ENCODE data around the gene BCDIN3D. TPM values are rescaled to one million over a fixed set of nuclear protein-coding genes. Genes with fewer than 3 reads are reported as not detected.
A peak's percentile ranks its signal among the peaks of the same experiment; 100 is the strongest.

Gene BCDIN3D
- total RNA-seq, 1 experiment from 2014 or later = 2.5 TPM

DNA sequence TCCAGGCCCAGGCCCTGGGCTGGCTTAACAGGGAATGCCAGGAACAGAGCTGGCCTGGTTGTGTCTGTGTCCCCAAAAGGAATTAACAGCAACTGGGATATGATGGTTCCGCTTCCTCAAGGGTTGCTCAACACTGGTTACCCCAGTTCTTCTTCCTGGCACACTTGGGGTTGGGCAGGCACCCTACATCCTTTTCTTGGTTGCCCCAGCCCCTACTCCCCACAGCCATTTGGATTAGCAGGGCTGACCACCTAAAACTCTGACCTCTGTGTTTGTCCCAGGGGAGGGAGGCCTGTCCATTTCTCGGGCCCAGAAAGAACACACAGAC is 45.5 kb downstream of the BCDIN3D start:
- no peak for DNase-seq (ENCODE audit: low spot score)

DNA sequence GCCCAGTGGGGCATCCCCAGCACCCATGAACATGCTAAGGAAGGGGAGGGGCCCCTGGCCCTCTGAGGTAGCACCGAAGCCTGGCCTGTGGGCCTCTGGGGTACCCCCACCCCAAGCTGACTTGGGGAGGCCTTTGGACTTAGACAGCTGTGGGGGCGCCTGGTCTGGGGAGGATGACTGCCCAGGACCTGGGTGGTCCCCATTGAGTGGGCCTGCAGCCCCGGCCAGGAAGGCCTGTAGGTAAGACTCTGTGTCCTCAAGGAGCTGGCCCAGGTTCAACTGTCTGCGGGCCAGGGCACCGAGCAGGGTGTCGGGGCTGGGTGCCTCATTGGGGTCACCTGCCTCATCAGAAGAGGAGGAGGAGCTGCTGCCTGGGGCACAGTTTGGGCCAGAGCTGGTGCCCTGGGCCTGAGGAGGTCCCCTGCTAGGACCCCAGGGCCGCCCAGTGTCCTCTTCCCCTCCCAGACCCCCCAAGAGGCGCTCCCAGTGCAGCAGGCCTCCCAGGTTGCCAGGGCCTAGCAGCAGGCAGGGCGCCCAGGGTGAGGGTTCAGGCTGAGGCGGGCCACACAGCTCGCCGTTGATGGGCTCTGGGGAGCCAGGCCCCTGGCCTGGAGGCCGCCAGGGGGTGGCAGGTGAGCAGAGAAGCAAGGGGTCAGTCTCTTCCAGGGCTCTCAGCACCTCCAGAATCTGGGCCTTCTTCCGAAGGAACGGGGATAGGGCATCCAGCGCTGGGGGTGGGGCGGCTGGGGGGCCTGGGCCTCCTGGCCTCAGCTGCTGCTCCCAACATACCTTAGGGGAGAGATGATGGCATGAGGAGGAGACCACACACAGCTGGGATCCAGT is 46.1 kb downstream of the BCDIN3D start:
- DNase-seq (ENCODE audit: low spot score) = no peak

DNA sequence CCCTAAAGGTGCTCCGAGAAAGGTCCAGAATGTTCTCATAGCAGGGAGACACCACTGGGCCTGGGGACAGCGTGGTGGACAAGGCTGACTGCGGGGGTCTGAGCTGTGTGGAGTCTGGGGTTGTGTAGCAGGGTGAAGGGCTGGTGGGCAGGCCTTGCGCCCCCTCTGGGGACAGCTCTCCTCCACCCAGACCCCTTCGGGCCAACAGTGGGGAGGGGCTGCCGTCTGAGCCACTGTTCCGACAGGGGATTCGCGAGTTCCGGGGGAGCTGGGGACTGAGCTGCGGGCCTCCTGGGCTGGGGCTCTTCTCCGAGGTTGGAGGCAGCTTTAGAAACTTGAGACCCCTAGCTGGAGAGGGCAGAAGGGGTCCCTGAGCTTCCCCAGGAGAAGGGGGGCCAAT is 46.8 kb downstream of the BCDIN3D start:
- no peak for DNase-seq (ENCODE audit: low spot score)

DNA sequence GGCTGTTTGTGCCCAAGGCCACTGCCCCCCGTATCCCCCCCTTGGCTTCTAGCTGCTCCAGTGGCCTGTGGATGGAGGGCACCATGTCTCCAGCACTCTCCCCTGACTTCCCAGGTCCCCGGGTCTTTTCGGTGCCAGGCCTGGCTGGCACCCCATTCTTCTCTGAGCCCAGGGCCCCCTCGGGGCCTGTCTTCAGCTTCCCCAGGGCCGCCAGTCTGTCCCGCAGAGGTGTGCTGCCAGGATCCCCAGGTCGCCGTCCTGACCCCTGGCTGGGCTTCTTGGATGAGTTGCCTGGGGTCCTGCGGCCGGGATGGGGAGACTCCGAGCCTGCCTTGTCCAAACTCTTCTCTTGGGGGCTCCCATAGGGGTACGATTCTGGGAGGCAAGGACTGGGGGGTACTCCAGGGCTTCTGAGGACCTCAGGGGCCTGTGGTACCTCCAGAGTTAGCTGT is 47.2 kb downstream of the BCDIN3D start:
- DNase-seq (ENCODE audit: low spot score) = no peak

DNA sequence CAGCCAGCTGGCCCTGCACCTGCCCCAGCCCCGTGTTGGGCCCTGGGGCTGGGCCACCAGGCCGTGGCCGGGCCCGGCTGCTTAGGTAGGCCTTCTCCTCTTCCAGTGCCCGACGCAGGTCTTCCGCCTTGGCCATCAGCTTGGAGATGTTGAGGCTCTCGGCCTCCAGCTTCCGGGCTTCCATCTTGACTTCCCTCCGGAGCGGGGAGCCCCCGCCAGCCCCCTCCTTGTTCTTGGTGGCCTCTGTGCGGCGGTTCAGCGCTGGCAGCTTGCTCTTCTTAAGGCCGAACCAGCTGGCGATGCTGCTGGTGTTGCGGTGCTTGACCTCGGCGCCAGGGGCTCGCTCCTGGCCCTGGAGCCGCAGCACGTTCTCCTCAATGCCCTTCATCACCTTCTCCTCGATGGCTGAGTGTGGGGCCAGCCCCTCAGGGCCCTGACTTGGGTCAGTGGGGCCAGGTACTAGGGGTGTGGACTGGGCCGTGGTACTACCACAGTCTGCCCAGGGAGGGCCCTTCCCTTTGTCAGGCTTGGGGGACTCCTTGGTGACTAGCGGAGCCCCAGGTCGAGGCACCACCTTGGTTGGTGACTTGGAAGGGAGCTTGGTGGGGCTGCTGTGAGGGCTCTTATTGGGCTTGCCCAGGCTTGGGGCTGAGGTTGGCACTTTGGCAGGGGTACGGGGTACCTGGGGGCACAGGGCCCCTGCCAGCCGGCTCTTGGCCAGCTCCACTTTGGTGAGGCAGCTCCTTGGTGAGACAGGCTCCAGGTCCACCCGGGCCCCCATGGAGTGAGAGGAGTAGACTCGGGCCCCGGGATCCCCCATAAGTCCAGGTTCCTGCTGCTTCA is 47.9 kb downstream of the BCDIN3D start:
- DNase-seq (ENCODE audit: low spot score) = no peak

DNA sequence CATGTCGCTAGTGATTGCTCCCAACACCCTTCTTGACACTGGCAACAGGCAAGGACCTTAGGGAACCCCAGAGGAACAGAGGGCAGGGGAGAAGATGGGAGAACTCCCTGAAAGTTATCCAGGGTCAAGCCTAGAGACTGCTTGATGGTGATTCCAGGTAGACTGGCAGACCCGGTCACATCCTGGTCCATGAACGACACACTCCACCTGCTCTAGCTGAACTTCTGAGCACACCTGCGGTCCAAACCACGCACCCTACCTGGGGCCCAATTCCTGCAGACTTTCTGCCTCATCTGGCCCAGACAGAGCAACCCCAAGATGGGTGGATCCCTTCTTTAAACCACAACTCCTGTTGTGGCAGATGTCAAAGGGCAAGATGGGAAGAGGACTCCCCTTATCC is 48.9 kb downstream of the BCDIN3D start:
- DNase-seq (ENCODE audit: low spot score) = no peak

DNA sequence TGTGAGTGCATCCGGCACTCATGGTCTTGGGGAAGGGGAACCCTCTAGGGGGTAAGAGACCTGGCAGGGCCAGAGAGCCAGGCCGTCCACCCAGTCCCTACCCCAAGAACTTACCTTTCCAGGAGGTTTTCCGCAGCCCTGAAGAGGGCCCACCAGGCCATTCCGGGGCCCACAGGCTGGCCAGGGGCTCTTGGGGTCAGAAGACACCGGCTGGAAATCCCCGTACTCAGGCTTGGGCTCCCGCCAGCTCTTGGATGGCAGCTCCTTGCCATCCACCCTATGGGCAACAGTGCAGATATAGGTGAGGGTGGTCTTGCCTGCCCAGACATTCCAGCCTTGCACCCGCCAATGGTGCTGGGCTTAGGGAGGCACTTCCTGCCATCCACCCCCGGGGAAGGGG is 49.3 kb downstream of the BCDIN3D start:
- DNase-seq (ENCODE audit: low spot score) = no peak

DNA sequence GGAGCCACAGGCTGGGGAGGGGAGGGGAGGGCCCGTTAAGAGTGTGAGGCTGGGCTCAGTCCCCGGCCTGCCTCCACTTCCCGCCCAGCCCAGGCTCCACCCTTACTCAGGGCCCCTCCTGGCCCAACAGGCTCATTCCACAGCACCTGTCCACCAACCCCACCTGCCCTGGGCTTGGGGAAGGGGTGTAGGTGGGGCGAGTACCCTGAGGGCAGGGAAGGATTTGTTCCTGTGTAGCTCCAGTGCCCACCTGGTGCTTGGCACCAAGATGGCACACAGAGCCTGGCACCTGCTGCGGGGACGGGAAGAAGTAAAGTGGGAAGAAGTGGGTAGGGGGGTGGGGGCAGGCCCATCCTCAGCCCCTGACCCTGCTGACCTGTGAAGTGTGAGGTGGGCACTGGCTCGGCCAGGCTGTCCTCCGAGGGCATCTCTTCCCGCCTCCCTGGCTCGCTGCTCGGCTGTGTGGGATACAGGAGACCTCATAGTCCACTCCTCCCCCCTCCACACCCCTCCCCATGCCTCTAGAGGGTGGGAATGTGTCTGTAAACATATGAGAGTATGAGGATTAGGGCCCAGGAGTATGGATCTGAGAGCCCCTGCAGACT is 49.8 kb downstream of the BCDIN3D start:
- no peak for DNase-seq (ENCODE audit: low spot score)

DNA sequence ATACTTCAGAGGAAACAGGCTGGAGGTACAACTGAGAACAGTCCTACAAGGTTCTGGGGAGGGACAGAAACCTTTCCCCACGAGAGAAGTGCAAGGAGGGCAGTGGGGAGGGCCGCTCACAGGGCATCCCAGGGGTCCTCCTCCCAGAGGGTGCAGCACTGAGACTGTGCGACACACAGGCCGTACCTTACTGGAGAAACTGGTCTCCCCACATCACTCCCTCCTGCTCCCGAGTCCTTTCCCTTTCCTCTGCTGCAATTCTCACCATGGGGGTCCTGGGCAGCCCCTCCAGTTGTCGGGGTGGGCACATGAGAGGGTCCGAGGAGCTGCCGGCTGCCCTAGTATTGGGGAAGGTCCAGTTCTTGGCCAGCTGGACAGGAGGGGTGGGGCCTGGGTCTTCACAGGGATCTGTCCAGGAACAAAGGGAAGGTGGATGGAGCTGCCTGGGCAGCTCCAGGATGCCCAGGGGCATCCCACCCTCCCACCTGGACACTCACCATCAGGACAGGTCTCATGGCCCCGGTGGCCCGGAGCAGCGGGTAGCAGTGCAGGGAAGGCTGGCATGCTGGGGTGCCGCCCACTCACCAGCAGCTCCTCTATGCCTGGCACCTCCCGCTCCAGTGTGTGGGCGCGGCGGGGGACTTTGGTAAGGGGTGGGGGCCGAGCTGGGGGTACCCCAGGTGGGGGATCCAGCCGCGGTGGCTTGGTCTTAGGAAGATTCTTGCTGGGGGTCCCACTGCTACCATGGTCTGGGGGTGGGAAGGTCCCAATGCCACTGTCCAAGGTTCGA is 50.5 kb downstream of the BCDIN3D start:
- no peak for DNase-seq (ENCODE audit: low spot score)

DNA sequence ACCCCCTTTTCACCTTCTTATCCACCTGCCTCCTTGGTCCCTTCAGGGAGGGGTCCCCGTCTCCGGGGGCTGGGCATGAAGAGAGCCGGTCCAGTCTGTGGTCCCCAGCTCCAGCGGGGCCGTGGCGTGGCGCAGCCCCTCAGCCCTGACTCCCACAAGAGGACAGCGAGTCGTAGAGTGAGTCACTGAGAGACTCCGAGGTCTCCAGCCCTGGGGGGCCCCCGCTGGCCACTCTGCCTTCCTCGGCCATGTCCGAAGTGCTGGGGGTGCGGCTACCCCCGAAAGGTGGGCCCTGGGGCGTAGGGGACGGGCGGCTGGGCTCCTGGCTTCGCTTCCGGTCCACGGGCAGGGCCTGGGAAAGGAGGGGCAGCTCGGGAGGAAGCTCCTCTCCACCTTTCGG is 51.2 kb downstream of the BCDIN3D start:
- DNase-seq (ENCODE audit: low spot score) = no peak

DNA sequence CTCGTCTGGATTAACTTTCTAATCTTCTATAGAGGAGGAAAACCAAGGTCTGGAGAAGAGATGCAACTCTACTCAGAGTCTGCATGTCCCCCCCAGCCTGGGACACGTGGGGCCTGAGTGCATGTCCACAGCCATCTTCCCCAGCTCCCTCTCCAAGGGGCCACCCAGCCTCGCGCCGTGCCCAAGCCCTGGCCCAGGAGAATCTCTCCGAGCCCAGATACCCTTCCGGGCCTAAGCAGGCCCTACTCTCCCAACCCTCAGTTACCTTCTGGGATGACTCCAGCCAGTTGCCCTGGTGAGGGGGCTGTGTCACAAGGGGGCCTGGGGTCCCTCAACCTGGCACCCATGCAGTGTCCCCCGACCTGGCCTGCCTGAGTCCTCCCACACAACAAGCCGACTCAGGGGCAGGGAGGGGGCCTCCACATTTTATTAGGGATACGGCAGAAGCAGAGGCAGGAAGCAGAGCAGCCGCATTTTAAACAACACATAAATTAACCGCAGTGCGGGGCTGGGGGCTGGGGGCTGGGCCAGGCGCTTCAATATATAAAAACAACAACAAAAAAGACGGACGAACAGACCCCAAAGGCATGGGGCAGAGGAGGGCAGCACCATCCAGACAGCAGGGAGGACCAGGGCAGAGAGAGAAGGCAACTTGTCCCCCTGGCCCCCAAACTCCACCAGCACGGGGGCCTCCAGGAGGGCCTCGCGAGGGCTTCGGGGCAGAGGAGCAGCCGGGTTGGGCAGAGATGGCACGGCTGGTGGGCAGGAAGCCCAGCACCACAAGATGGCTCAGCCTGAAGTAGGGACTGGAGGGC is 52.0 kb downstream of the BCDIN3D start:
- no peak for DNase-seq (ENCODE audit: low spot score)

DNA sequence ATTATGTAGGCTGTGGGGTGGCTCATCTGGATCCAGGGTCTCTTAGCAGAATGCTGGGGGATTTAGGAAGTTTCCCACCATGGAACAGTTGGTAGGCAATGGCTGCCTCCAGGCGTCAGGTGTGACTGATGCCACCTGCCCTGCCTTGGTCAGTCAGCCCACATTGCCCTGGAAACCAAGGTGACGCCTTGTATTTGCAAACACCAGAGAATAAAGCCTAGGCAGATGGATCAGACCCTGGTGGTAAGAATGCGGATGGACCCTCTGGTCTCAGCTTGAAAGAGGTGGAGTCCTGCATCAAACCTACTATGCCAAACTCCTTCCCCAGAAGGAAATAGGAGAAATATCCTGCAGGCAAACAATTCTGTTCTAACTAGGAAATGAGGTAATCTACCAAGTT is 52.9 kb downstream of the BCDIN3D start:
- peak; percentile 37 for DNase-seq (ENCODE audit: low spot score)

DNA sequence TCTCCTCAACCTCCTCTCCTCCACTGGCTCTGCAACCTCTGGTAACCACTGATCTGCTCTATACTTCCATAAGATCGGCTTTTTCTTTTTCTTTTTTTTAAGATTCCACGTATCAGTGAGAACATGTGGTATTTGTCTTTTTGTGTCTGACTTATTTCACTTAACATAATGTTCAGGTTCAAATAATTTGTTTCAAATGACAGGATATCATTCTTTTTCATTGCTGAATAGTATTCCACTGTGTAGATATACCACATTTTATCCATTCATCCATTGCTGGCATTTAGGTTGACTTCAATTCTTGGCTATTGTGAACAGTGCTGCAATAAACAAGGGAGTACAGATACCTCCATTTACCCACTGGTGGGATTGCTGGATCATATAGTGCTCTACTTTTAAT is 55.2 kb downstream of the BCDIN3D start:
- DNase-seq (ENCODE audit: low spot score) = no peak

Other genes with a start within 250 kb of the BCDIN3D start
- 0.03 and 0.23 TPM in 2 replicates for gene FAM186B, start 237.5 kb downstream of the BCDIN3D start, total RNA-seq (2014; rRNA removed; shearing (Covaris generic))
- gene PRPF40B, start 219.5 kb downstream of the BCDIN3D start, total RNA-seq (2014; rRNA removed; shearing (Covaris generic)) = 6.4 and 12.3 TPM in 2 replicates
- gene FMNL3, start 135.7 kb downstream of the BCDIN3D start, total RNA-seq (2014; rRNA removed; shearing (Covaris generic)) = 0.89 and 1.0 TPM in 2 replicates
- 409 and 478 TPM in 2 replicates for gene TMBIM6, start 101.5 kb downstream of the BCDIN3D start, total RNA-seq (2014; rRNA removed; shearing (Covaris generic))
- 16.4 and 19.3 TPM in 2 replicates for gene NCKAP5L, start 14.7 kb downstream of the BCDIN3D start, total RNA-seq (2014; rRNA removed; shearing (Covaris generic))
- 0.58 and 0.63 TPM in 2 replicates for gene FAIM2, start 60.8 kb upstream of the BCDIN3D start, total RNA-seq (2014; rRNA removed; shearing (Covaris generic))
- gene AQP2, start 107.6 kb upstream of the BCDIN3D start, total RNA-seq (2014; rRNA removed; shearing (Covaris generic)) = 0.10 and 0.21 TPM in 2 replicates
- 109 and 110 TPM in 2 replicates for gene AQP5, start 118.8 kb upstream of the BCDIN3D start, total RNA-seq (2014; rRNA removed; shearing (Covaris generic))
- 1.8 and 2.0 TPM in 2 replicates for gene AQP6, start 129.8 kb upstream of the BCDIN3D start, total RNA-seq (2014; rRNA removed; shearing (Covaris generic))
- 51.6 and 55.9 TPM in 2 replicates for gene RACGAP1, start 182.4 kb upstream of the BCDIN3D start, total RNA-seq (2014; rRNA removed; shearing (Covaris generic))
- gene ASIC1, start 214.5 kb upstream of the BCDIN3D start, total RNA-seq (2014; rRNA removed; shearing (Covaris generic)) = 6.7 and 7.0 TPM in 2 replicates
- 74.8 and 90.4 TPM in 2 replicates for gene SMARCD1, start 242.2 kb upstream of the BCDIN3D start, total RNA-seq (2014; rRNA removed; shearing (Covaris generic))